Naive thymus-derived CD8-positive, alpha-beta T cell (primary cell): ENCODE measurements around the gene ACKR1. TPM values are rescaled to one million over a fixed set of nuclear protein-coding genes. Genes with fewer than 3 reads are reported as not detected.

Source experiments
- ATAC-seq, 2 donors: fragments of 150-1000 bp; cut with Tn5 transposase in 1 of 2; sonication (Bioruptor Pico), chemical (Tn5 transposase) in 1 of 2; 1 replicate in 1 of 2; 2 replicates in 1 of 2; pipeline ENCODE4 v1.10.0; 2021; ENCODE audit warnings: mild to moderate bottlenecking in 2 of 2, moderate library complexity in 2 of 2
- POLR2A ChIA-PET: fragments of 350-600 bp; sonication (Branson Sonifier 250); formaldehyde crosslinking; loops from one replicate; lab custom pipeline; 2021; ENCODE audit warnings: antibody characterized with exemption; lab: Charles Lee
- DNase-seq, 10 donors: peaks; one replicate each; pipeline versions ENCODE4 v3.0.0 to v3.0.0-alpha.2; 2020 to 2022
- H3K27ac Mint-ChIP-seq, 10 donors: one replicate each; pipeline ENCODE4 v1.8.0; 2020 to 2022; ENCODE audit warnings: mild to moderate bottlenecking in 10 of 10, mixed read lengths in 10 of 10, moderate library complexity in 4 of 10, inconsistent platforms in 1 of 10
- H3K27me3 Mint-ChIP-seq, 5 donors: one replicate each; pipeline ENCODE4 v1.8.0; 2021 to 2022; ENCODE audit warnings: mixed read lengths in 5 of 5
- H3K36me3 Mint-ChIP-seq, 3 donors: one replicate each; pipeline ENCODE4 v1.8.0; 2020 to 2022; ENCODE audit warnings: mixed read lengths in 3 of 3, mild to moderate bottlenecking in 2 of 3, inconsistent platforms in 1 of 3
- H3K4me1 Mint-ChIP-seq, 4 donors: one replicate each; pipeline ENCODE4 v1.8.0; 2021 to 2022; ENCODE audit warnings: mixed read lengths in 4 of 4
- H3K4me3 Mint-ChIP-seq, 10 donors: one replicate each; pipeline ENCODE4 v1.8.0; 2020 to 2022; ENCODE audit warnings: mild to moderate bottlenecking in 10 of 10, mixed read lengths in 10 of 10, moderate library complexity in 6 of 10, inconsistent platforms in 1 of 10
- H3K9me3 Mint-ChIP-seq, 9 donors: one replicate each; pipeline ENCODE4 v1.8.0; 2020 to 2022; ENCODE audit warnings: mixed read lengths in 9 of 9, mild to moderate bottlenecking in 3 of 9, inconsistent platforms in 1 of 9, moderate library complexity in 1 of 9
- polyA plus RNA-seq, 3 donors: library from polyadenylated mRNA; unstranded; fragments of 300-500 nt; fragmentation: Illumina TruSeq; gene quantifications; one replicate each; pipeline ENCODE4 v1.2.3, GENCODE V29; 2021
- total RNA-seq, 8 experiments: library from RNA in 2 of 8; stranded (reverse) in 2 of 8; gene quantifications; one replicate each; pipeline ENCODE4 v1.2.3 and lab custom pipeline; 2021 to 2026

The ACKR1 gene, protein sequence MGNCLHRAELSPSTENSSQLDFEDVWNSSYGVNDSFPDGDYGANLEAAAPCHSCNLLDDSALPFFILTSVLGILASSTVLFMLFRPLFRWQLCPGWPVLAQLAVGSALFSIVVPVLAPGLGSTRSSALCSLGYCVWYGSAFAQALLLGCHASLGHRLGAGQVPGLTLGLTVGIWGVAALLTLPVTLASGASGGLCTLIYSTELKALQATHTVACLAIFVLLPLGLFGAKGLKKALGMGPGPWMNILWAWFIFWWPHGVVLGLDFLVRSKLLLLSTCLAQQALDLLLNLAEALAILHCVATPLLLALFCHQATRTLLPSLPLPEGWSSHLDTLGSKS
- total RNA-seq: not detected
- polyA plus RNA-seq: not detected
- 0 reads per million in 6 experiments for total RNA-seq (lab: John Stamatoyannopoulos, UW)

DNA sequence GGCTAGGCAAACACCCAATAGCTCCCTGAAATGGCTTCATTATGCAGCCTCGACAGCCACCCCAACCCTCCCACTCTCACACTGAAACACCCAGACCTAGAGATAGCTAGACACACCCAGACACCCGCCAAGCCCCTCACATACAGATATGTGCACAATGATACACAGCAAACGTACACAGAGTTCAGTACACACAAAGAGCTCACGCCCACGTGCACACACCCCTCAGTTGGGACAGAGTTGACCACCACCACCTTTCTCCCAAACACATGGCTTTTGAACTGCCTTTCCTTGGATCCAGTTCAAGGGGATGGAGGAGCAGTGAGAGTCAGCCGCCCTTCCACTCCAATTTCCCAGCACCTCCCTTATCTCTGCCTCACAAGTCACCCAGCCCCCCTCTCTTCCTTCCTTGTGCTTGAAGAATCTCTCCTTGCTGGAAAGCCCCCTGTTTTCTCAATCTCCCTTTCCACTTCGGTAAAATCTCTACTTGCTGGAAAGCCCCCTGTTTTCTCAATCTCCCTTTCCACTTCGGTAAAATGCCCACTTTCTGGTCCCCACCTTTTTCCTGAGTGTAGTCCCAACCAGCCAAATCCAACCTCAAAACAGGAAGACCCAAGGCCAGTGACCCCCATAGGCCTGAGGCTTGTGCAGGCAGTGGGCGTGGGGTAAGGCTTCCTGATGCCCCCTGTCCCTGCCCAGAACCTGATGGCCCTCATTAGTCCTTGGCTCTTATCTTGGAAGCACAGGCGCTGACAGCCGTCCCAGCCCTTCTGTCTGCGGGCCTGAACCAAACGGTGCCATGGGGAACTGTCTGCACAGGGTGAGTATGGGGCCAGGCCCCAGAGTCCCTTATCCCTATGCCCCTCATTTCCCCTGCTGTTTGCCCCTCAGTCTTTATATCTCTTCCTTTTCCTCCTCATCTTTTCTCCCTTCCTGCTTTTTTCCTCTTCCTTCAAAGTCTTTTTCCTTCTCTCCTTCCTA lies at the start of gene ACKR1:
ACKR1 (plus strand) TSS at position 715 of the 981 bp plus-strand sequence; CDS start at position 800, 85 bp downstream.
- POLR2A ChIA-PET: no interaction called here
- no peak within 1 kb of the TSS for H3K4me3 Mint-ChIP-seq
- DNase-seq: no peak
- H3K9me3 Mint-ChIP-seq: no peaks in the 10 kb centered on the region
- peaks cover 20 to 73% (median 49%) of the 10 kb centered on the region in 5 donors for H3K27me3 Mint-ChIP-seq
- H3K36me3 Mint-ChIP-seq: no peaks in the 10 kb centered on the region
- ATAC-seq: no peak
- H3K27ac Mint-ChIP-seq: peak within 1 kb of the TSS in 1 of 10 donors; percentile 50
- H3K4me1 Mint-ChIP-seq: peaks cover 24 to 34% (median 29%) of the 10 kb centered on the region in 4 donors

DNA sequence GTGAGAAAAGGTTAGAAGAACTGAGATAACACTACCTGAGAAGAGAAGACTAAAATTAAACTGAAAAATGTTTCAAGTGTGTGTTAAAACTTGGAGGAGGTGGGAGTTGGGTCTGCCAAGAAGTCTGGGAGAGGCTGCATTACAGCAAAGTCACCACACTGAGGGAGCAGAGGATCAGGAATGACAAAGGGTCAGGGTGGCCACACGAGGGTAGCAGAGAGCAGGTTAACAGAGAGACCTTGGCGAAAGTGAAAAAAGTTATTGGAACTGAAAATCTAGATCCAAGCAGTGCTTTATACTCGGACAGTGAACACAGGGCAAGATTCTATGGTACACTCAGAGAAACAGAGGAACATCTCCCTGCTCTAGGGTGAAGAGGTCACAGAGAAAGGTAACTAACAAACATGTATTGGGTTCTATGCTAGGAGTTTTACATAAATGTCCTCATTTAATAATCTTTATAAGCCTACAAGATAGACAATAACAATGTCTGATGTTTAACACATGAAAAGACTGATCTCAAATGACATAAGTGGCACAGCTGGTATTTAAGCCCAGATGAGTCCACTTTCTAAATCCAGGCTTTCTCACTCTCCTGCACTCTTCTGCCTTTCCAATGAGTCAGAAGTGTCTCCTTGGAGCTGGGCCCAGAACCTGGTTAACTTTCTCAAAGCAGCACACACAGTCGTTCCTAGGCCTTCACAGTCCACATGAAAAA lies 43.5 kb upstream of the ACKR1 start:
- POLR2A ChIA-PET: no interaction called here
- peaks cover 22 to 69% (median 46%) of the 10 kb centered on the region in 5 donors for H3K27me3 Mint-ChIP-seq
- DNase-seq: peak; percentile 41 to 69 (median 55)
- H3K4me3 Mint-ChIP-seq: no peak overlapping the region
- no peaks in the 10 kb centered on the region for H3K9me3 Mint-ChIP-seq
- no peaks in the 10 kb centered on the region for H3K36me3 Mint-ChIP-seq
- H3K27ac Mint-ChIP-seq: no peak overlapping the region
- ATAC-seq: peak; percentile 72 to 76
- peaks cover 0 to 6% (median under 1%) of the 10 kb centered on the region in 4 donors for H3K4me1 Mint-ChIP-seq

DNA sequence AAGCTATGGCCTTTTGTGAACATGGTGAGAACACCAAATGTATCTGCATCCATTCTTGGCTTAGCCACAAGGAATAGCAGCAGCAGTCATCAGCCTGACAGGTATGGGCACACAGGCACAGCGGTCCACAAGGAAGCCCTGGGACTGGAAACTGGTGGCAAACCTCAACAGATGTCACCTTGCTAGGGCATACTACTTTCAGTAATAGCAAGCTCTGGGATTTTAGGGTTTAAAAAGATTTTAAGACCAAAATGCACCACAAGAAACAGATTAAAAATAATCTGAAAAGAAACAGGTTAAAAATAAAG lies 43.0 kb upstream of the ACKR1 start:
- POLR2A ChIA-PET: no interaction called here
- H3K27ac Mint-ChIP-seq: no peak overlapping the region
- peaks cover 0 to 6% (median under 1%) of the 10 kb centered on the region in 4 donors for H3K4me1 Mint-ChIP-seq
- no peak overlapping the region for H3K4me3 Mint-ChIP-seq
- DNase-seq: no peak
- no peaks in the 10 kb centered on the region for H3K36me3 Mint-ChIP-seq
- ATAC-seq: no peak
- H3K9me3 Mint-ChIP-seq: no peaks in the 10 kb centered on the region
- H3K27me3 Mint-ChIP-seq: peaks cover 21 to 64% (median 46%) of the 10 kb centered on the region in 5 donors

DNA sequence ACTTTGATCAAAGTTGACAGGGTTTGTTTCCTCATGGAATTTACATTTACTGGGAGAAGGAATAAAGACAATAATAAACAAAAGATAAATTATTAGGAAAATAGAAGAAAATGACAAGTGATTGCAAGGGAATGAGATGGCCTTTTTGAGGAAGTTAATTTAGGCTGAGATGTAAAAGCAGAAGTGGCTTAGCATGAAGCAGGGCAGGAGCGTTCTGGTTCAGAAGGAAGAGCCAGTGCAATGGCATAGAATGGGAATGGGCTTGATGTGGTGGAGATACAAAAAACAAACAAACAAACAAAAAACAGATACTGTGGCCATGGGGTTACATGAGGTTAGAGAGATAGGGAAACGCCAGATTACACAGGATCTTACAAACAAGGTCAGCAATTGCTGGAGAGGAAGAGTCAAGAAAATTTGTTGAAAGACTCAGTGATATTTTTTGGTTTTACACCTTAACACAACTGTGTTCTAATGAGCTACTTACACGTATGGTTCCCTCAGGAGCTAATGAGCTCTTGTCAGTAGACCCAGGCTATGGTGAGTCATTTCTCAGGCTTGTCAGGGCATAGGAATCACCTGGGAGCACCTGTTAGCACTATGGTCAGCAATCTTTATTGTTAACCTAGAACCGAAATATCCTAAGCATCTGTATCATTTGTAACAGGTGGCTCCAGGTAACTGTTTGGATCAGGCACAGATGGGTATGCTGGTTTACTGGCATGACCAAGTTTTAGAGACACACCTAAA lies 42.0 kb upstream of the ACKR1 start:
- POLR2A ChIA-PET: no interaction called here
- Mint-ChIP-seq H3K4me1 (peaks cover 0 to 6% (median under 1%) of the 10 kb centered on the region in 4 donors), H3K36me3 (no peaks in the 10 kb centered on the region), H3K4me3 (no peak overlapping the region), H3K27me3 (peaks cover 18 to 58% (median 42%) of the 10 kb centered on the region in 5 donors), H3K27ac (no peak overlapping the region), H3K9me3 (no peaks in the 10 kb centered on the region)
- DNase-seq: no peak
- no peak for ATAC-seq

DNA sequence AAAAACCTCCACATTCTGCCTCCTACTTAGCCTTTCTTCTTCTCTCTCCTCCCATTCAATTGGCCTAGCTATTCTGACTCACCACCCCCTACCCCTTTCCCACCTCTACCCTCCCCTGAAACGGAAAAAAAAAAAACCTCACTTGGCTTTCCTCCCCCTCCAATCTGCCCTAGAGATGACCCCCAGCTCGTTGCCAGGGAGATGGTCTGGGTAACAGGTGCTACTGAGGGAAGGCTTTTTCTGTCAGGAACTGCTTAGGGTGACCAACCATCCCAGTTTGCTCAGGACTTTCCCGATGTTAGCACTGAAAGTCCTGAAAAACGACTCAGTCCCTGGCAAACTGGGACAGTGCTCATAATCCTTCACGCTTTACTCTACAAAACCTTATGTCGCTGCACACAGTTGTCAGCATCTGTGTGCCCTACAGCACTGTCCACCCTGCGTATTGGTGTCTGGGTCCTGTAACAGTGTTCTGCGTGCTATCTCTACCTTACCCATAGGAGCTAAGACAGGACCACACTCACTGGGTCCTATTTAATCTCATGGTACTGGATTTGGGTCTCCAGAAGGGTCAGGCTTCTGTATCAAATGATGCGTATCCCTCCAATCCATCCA lies 41.0 kb upstream of the ACKR1 start:
- peaks cover 0 to 6% (median under 1%) of the 10 kb centered on the region in 4 donors for H3K4me1 Mint-ChIP-seq
- H3K27me3 Mint-ChIP-seq: peaks cover 23 to 61% (median 47%) of the 10 kb centered on the region in 5 donors
- H3K4me3 Mint-ChIP-seq: no peak overlapping the region
- DNase-seq: no peak
- no peak overlapping the region for H3K27ac Mint-ChIP-seq
- POLR2A ChIA-PET: no interaction called here
- H3K9me3 Mint-ChIP-seq: no peaks in the 10 kb centered on the region
- no peaks in the 10 kb centered on the region for H3K36me3 Mint-ChIP-seq
- ATAC-seq: no peak

DNA sequence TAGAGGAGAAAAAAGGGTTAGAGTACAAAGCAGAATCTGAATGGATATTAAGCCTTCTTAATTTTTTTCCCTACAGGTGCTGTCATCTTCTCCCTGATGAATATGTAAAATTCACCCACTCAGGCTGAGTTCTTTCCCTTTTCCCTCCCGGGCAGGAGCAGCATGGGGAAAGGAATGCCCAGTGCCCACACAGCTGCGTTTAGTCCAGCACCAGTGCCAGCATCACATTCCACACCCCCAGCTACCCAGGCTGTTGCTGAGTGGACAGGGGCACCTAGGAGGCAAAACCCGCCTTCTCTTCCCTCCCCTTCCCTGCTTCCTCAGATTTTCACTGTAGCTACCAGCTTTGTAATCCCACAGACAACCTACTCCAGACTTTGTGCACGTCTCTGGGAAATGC lies 36.6 kb upstream of the ACKR1 start:
- H3K36me3 Mint-ChIP-seq: peaks cover 0 to 5% (median 3%) of the 10 kb centered on the region in 3 donors
- no peak overlapping the region for H3K4me3 Mint-ChIP-seq
- peaks cover 32 to 70% (median 58%) of the 10 kb centered on the region in 5 donors for H3K27me3 Mint-ChIP-seq
- H3K9me3 Mint-ChIP-seq: peaks cover 0 to 3% (median 0%) of the 10 kb centered on the region in 9 donors
- H3K4me1 Mint-ChIP-seq: peaks cover 3 to 7% (median 6%) of the 10 kb centered on the region in 4 donors
- POLR2A ChIA-PET: no interaction called here
- ATAC-seq: no peak
- no peak for DNase-seq
- H3K27ac Mint-ChIP-seq: no peak overlapping the region

DNA sequence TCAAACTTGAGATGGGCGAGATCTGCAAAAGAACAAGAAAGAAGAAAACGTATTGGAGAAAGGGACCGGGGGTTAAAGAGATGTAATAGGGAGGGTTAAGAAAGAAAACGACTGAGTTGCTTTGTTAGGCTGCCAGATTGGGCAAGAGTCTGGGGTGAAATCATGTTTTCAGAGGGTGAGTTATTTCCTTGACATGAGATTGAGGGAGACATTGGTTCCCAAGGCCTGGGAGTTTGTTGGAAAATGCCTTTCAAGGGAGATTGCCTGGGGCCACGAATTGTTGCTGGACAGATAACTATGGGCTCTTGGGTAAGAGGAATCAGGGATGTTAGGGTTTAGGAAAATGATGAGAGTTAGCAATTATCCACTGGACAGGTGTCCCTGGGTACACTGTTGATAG lies 34.0 kb upstream of the ACKR1 start:
- peaks cover 0 to 5% (median 3%) of the 10 kb centered on the region in 3 donors for H3K36me3 Mint-ChIP-seq
- peaks cover 3 to 7% (median 6%) of the 10 kb centered on the region in 4 donors for H3K4me1 Mint-ChIP-seq
- peaks cover 0 to 3% (median 0%) of the 10 kb centered on the region in 9 donors for H3K9me3 Mint-ChIP-seq
- ATAC-seq (no peak), DNase-seq (no peak)
- POLR2A ChIA-PET: no interaction called here
- peaks cover 47 to 81% (median 72%) of the 10 kb centered on the region in 5 donors for H3K27me3 Mint-ChIP-seq
- H3K27ac Mint-ChIP-seq: peak overlapping the region in 1 of 10 donors; percentile 21
- peak overlapping the region in 2 of 10 donors; percentile 1 to 23 for H3K4me3 Mint-ChIP-seq

DNA sequence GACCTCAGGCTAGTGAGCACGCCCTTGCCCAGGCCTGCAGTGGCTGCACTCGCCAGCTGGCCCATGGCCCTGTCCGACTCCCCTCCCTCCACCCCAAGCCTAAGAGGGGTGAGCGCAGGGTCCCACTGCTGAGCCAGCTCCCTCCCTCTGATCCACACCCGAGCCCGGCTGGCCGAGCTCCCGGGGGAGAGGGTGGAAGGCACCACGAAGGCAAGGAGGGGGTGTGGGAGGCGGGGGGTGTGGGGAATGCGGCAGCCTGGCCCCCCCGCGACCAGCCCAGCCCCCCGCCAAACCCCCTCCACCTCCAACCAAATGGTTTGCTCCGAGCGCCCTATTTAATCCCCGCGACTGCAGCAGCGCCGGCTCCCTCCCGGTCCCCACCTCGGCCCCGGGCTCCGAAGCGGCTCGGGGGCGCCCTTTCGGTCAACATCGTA lies 33.4 kb upstream of the ACKR1 start, which contains the start of gene CADM3:
CADM3 (plus strand) TSS at position 362 of the 434 bp plus-strand sequence. CDS start 151 bp downstream, outside the sequence.
- POLR2A ChIA-PET: no interaction called here
- Mint-ChIP-seq H3K4me1 (peaks cover 3 to 7% (median 6%) of the 10 kb centered on the region in 4 donors), H3K27ac (peak within 1 kb of the TSS in 1 of 10 donors; percentile 21), H3K4me3 (peak within 1 kb of the TSS in 5 of 10 donors; percentile 1 to 43 (median 23)), H3K9me3 (peaks cover 0 to 3% (median 0%) of the 10 kb centered on the region in 9 donors), H3K36me3 (peaks cover 0 to 5% (median 3%) of the 10 kb centered on the region in 3 donors), H3K27me3 (peaks cover 48 to 81% (median 70%) of the 10 kb centered on the region in 5 donors)
- DNase-seq: no peak
- no peak for ATAC-seq

DNA sequence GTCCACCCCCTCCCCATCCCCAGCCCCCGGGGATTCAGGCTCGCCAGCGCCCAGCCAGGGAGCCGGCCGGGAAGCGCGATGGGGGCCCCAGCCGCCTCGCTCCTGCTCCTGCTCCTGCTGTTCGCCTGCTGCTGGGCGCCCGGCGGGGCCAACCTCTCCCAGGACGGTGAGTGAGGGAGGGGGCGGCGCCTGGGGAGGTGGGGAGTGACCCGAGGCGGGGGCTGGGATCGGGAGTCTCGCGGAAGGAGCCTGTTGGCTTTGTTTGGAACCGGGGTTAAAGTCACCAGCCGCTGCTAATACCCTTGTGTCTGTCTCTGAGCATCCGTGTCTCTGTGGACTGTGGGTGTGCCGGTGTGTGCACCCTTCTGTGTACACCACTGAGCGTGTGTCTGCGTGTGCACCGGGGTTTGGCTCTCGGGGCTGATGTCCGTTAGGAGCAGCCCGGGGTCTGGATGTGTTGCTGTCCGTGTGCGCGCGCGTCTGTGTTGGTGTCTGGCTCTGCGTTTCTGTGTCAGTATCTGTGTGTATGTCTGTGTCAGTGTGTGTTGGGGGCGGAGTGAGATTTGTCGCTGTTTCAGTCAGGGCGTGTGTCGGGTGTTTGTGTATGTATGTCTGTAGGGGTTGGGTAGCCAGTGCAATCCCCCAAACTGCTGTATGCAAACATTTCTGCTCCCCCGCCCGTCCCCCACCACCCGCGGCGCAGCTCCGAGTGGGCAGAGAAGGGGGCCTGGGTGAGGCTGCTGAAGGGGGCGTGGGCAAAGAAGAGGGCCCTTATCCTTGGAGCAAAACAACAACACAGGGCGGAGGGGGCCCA lies 32.8 kb upstream of the ACKR1 start:
- DNase-seq: no peak
- Mint-ChIP-seq H3K4me3 (peak overlapping the region in 3 of 10 donors; percentile 22 to 43 (median 23)), H3K27me3 (peaks cover 48 to 81% (median 66%) of the 10 kb centered on the region in 5 donors), H3K36me3 (peaks cover 0 to 5% (median 3%) of the 10 kb centered on the region in 3 donors), H3K27ac (peak overlapping the region in 1 of 10 donors; percentile 15), H3K9me3 (peaks cover 0 to 3% (median 0%) of the 10 kb centered on the region in 9 donors), H3K4me1 (peaks cover 3 to 7% (median 6%) of the 10 kb centered on the region in 4 donors)
- no peak for ATAC-seq
- POLR2A ChIA-PET: no interaction called here

DNA sequence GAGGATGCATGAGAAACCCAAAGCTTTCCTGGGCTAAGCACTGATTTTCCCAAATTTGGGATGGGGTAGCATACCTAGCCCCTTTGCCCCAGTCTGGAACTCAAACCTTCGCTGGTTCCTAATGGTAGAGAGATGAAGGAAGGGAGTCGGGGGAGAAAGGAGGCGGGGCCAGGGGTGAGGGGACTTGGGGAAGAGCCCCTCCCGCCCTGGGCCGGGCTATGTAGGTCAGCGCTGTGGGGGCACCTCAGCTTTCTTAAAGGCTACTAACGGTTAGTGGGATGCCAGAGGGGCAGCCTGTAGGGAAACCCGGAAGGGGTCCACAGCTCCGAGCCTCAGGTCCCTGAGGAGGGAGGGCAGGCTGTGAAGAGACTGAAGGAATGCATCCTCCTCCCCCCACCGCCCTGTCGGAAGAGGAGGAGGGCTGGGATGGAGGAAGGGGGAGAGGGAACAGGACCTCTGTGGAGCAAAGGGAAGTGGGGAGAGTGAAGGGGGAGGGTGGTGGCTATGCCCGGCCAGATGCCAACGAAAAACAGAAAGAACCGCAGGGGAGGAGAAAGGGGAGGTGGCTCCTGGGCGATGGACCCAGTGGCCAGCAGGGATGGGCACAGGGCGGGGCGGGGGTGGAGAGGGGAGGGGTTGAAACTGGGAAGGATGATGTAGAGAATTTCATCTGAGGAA lies 31.9 kb upstream of the ACKR1 start:
- DNase-seq: no peak
- H3K27me3 Mint-ChIP-seq: peaks cover 46 to 76% (median 64%) of the 10 kb centered on the region in 5 donors
- H3K27ac Mint-ChIP-seq: no peak overlapping the region
- POLR2A ChIA-PET: no interaction called here
- H3K9me3 Mint-ChIP-seq: peaks cover 0 to 3% (median 0%) of the 10 kb centered on the region in 9 donors
- no peak for ATAC-seq
- no peak overlapping the region for H3K4me3 Mint-ChIP-seq
- H3K4me1 Mint-ChIP-seq: peaks cover 3 to 7% (median 6%) of the 10 kb centered on the region in 4 donors
- peaks cover 0 to 5% (median 3%) of the 10 kb centered on the region in 3 donors for H3K36me3 Mint-ChIP-seq
